ENCODE results near the gene SEPTIN14. TPM values are rescaled to one million over a fixed set of nuclear protein-coding genes. Genes with fewer than 3 reads are reported as not detected.

SEPTIN14 gene
- total and polyA plus RNA-seq, 2 of the 4 experiments (the other 2 are of a cell fraction), result not detected

- Histone ChIP-seq H3K4me2 (ENCODE audit: low read depth, low read length) (no peak overlapping the region), H3K79me1 (ENCODE audit: low read depth in 1 of 2, low read length in 2 of 2) (no peaks in the 10 kb centered on the region), H3K56ac (ENCODE audit: extremely low read depth, insufficient read depth, low read length) (no peak overlapping the region), H3K18ac (ENCODE audit: low read depth, low read length) (no peak overlapping the region), H3K23ac (ENCODE audit: low read depth, low read length) (no peak overlapping the region), H3K4me3 (ENCODE audit: insufficient read depth, low read depth, low read length) (no peak overlapping the region), H3K4me1 (ENCODE audit: control insufficient read depth, insufficient read depth, low read length) (no peaks in the 10 kb centered on the region), H2BK20ac (ENCODE audit: low read depth, low read length) (no peak overlapping the region), H3K27me3 (ENCODE audit: control insufficient read depth, insufficient read depth, low read length) (no peaks in the 10 kb centered on the region), H2AK9ac (replicated peaks; ENCODE audit: low read depth, low read length, poor library complexity) (no peak overlapping the region), H2BK5ac (ENCODE audit: low read depth, low read length, poor library complexity, severe bottlenecking) (no peak overlapping the region), H3K36me3 (ENCODE audit: control insufficient read depth, insufficient read depth, low read length) (no peaks in the 10 kb centered on the region), H4K5ac (ENCODE audit: low read depth, low read length) (no peak overlapping the region), H3K4ac (ENCODE audit: low read depth, low read length) (no peak overlapping the region), H3K14ac (replicated peaks; ENCODE audit: low read depth, low read length) (no peak overlapping the region), H2BK15ac (ENCODE audit: low read depth, low read length) (no peak overlapping the region), H4K91ac (ENCODE audit: insufficient read depth, low read depth, low read length) (no peak overlapping the region), H2AFZ (replicated peaks; ENCODE audit: low read length, poor library complexity) (no peak overlapping the region), H3K27ac (ENCODE audit: insufficient read depth, low read length) (no peak overlapping the region), H4K20me1 (ENCODE audit: insufficient read depth, low read length) (no peaks in the 10 kb centered on the region), H4K8ac (ENCODE audit: low read depth in 2 of 2, low read length in 2 of 2) (no peak overlapping the region), H3K9ac (ENCODE audit: low read depth, low read length) (no peak overlapping the region), H2AK5ac (ENCODE audit: low read depth, low read length) (no peak overlapping the region), H2BK120ac (ENCODE audit: low read depth, low read length) (no peak overlapping the region), H3K9me1 (ENCODE audit: insufficient read depth, low read length) (no peaks in the 10 kb centered on the region), H3K9me3 (ENCODE audit: control insufficient read depth, insufficient read depth, low read length) (no peaks in the 10 kb centered on the region)
- in situ Hi-C loops (cut with MboI; ENCODE audit: low sequenced_read_pairs) (no loop called here), intact Hi-C loops (cut with micrococcal nuclease) (no loop called here), dilution Hi-C loops (cut with HindIII; ENCODE audit: low sequenced_read_pairs, unreplicated experiment) (no loop called here)
- CTCF ChIA-PET, result no interaction called here
- ATAC-seq (ENCODE audit: low read depth) (no peak), DNase-seq (no peak)
- no peak for TF ChIP-seq CEBPB (IDR thresholded peaks at IDR 0.05; ENCODE audit: low read depth, low read length)
- TF ChIP-seq BHLHE40 (IDR thresholded peaks at IDR 0.05; ENCODE audit: low read depth, low read length), result no peak
- no peak for TF ChIP-seq FOS (IDR thresholded peaks at IDR 0.05; ENCODE audit: low read depth, low read length)
- TF ChIP-seq ELK1 (IDR thresholded peaks at IDR 0.05; ENCODE audit: borderline replicate concordance, low read depth, low read length), result no peak
- no peak for TF ChIP-seq RFX5 (IDR thresholded peaks at IDR 0.05; ENCODE audit: low read depth, low read length)
- TF ChIP-seq MAZ (IDR thresholded peaks at IDR 0.05; ENCODE audit: borderline replicate concordance, low read depth, low read length), result no peak
- TF ChIP-seq MAFK (IDR thresholded peaks at IDR 0.05; ENCODE audit: low read depth, low read length), result no peak
- no peak for TF ChIP-seq CHD1 (IDR thresholded peaks at IDR 0.05; ENCODE audit: low read depth, low read length)
- no peak for TF ChIP-seq USF2 (IDR thresholded peaks at IDR 0.05; ENCODE audit: low read depth, low read length)
- TF ChIP-seq NFE2L2 (IDR thresholded peaks at IDR 0.05; ENCODE audit: low read depth, low read length), result no peak
- no peak for TF ChIP-seq MXI1 (IDR thresholded peaks at IDR 0.05; ENCODE audit: borderline replicate concordance, low read depth, low read length)
- TF ChIP-seq SMC3 (IDR thresholded peaks at IDR 0.05; ENCODE audit: low read depth, low read length), result no peak
- no peak for TF ChIP-seq POLR2A (IDR thresholded peaks at IDR 0.05; ENCODE audit: low read depth, low read length)
- TF ChIP-seq RAD21 (IDR thresholded peaks at IDR 0.05; ENCODE audit: low read length), result no peak
- no peak for TF ChIP-seq RCOR1 (IDR thresholded peaks at IDR 0.05; ENCODE audit: insufficient replicate concordance, low read length)
- TF ChIP-seq, protein P1, sequence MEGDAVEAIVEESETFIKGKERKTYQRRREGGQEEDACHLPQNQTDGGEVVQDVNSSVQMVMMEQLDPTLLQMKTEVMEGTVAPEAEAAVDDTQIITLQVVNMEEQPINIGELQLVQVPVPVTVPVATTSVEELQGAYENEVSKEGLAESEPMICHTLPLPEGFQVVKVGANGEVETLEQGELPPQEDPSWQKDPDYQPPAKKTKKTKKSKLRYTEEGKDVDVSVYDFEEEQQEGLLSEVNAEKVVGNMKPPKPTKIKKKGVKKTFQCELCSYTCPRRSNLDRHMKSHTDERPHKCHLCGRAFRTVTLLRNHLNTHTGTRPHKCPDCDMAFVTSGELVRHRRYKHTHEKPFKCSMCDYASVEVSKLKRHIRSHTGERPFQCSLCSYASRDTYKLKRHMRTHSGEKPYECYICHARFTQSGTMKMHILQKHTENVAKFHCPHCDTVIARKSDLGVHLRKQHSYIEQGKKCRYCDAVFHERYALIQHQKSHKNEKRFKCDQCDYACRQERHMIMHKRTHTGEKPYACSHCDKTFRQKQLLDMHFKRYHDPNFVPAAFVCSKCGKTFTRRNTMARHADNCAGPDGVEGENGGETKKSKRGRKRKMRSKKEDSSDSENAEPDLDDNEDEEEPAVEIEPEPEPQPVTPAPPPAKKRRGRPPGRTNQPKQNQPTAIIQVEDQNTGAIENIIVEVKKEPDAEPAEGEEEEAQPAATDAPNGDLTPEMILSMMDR (conservative IDR thresholded peaks at IDR 0.05; ENCODE audit: low read depth, low read length), result no peak
- BruUV-seq (replicated peaks), result no TSS peak
- POLR2A ChIA-PET (ENCODE audit: unreplicated experiment), result no interaction called here
Observed at GRCh38 chr7:55893940-55894339, 31.4 kb upstream of the SEPTIN14 start.
